Natural killer cell (primary cell): ENCODE results near the gene CRADD. TPM values are rescaled to one million over a fixed set of nuclear protein-coding genes. Genes with fewer than 3 reads are reported as not detected.

Experiments used
- ATAC-seq, 3 donors: fragments of 150-1000 bp in 2 of 3; fragments of 200-7000 bp in 1 of 3; cut with Tn5 transposase; 1 replicate in 1 of 3; 2 replicates in 2 of 3; pipeline ENCODE4 v1.10.0; 2021; ENCODE audit warnings: mild to moderate bottlenecking in 2 of 3, moderate library complexity in 2 of 3
- DNase-seq, 2 donors: peaks; one replicate each; pipeline versions ENCODE4 v3.0.0 to v3.0.0-alpha.2; 2013 to 2021; ENCODE audit warnings: mixed read lengths in 1 of 2
- H3K27ac ChIP-seq: one replicate; pipeline ENCODE4 v1.5.1; 2013; ENCODE audit warnings: mild to moderate bottlenecking, low read length
- H3K27me3 ChIP-seq: one replicate; pipeline ENCODE4 v1.6.1; 2013; ENCODE audit warnings: low read length; ENCODE audit not compliant: control insufficient read depth, insufficient read depth
- H3K36me3 ChIP-seq: one replicate; pipeline ENCODE4 v1.6.1; 2013; ENCODE audit warnings: low read length; ENCODE audit not compliant: control insufficient read depth, insufficient read depth
- H3K4me1 ChIP-seq: one replicate; pipeline ENCODE4 v1.6.1; 2013; ENCODE audit warnings: low read length; ENCODE audit not compliant: control insufficient read depth, insufficient read depth
- H3K4me3 ChIP-seq: one replicate; pipeline ENCODE4 v1.5.1; 2013; ENCODE audit warnings: low read length
- H3K9me3 ChIP-seq: one replicate; pipeline ENCODE4 v1.6.1; 2013; ENCODE audit warnings: low read length; ENCODE audit not compliant: control insufficient read depth, insufficient read depth
- H3K27ac Mint-ChIP-seq, 2 donors: one replicate each; pipeline ENCODE4 v1.8.0; 2022; ENCODE audit warnings: mild to moderate bottlenecking in 2 of 2, mixed read lengths in 2 of 2, moderate library complexity in 1 of 2
- H3K27me3 Mint-ChIP-seq, 2 donors: one replicate each; pipeline ENCODE4 v1.8.0; 2022; ENCODE audit warnings: low read depth in 2 of 2, mixed read lengths in 2 of 2
- H3K36me3 Mint-ChIP-seq: one replicate; pipeline ENCODE4 v1.8.0; 2022; ENCODE audit warnings: mixed read lengths
- H3K4me1 Mint-ChIP-seq, 2 donors: one replicate each; pipeline ENCODE4 v1.8.0; 2022; ENCODE audit warnings: mixed read lengths in 2 of 2
- H3K4me3 Mint-ChIP-seq: one replicate; pipeline ENCODE4 v1.8.0; 2022; ENCODE audit warnings: mild to moderate bottlenecking, moderate library complexity, mixed read lengths
- H3K9me3 Mint-ChIP-seq, 2 donors: one replicate each; pipeline ENCODE4 v1.8.0; 2022; ENCODE audit warnings: mixed read lengths in 2 of 2
- WGBS: methylation state at CpG from one replicate; pipeline ENCODE4 v1.1.7; 2013; ENCODE audit warnings: missing lambda C conversion rate; ENCODE audit not compliant: insufficient coverage; 5-methylcytosine and 5-hydroxymethylcytosine counted together
- intact Hi-C: fragments of 100-400 bp; cut with micrococcal nuclease; formaldehyde crosslinking; loops from one replicate; pipeline ENCODE4 v1.14.2; 2022
- total RNA-seq, 4 donors: library from RNA; stranded (reverse); fragments of 120-200 nt in 1 of 4; gene quantifications; one replicate each; pipeline versions ENCODE4 v1.2.3 to v1.2.4, GENCODE V29; 2013 to 2022
- TF ChIP-seq, protein P1 (sequence below): fragments of 200-600 bp; IDR thresholded peaks from one replicate; pipeline ENCODE4 v1.8.0; 2022; ENCODE audit warnings: antibody characterized with exemption

The CRADD gene
- total RNA-seq, 3 donors from 2014 or later (not counting 1 experiment from before 2014, with no cell fraction given) = 19.1 to 27.5 (median 26.4) TPM

DNA sequence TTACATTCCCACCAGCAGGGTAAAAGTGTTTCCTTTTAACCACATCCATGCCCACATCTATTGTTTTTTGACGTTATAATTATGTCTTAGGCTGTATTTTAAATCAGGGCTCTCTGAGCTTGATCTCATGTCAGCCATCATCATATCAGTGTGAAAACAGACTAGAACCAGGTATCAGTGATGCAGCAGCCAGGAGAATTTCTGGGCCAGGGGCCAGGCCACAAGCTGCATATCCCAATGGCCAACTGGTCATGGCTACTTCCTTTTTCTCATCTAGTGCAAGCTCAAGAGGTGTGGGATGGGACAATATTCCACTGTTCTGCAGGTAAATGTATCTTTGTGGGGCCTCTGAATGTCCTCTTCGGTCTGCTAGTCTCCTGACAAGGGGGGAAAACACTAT lies 125.1 kb downstream of the CRADD start:
- TF ChIP-seq, protein P1, sequence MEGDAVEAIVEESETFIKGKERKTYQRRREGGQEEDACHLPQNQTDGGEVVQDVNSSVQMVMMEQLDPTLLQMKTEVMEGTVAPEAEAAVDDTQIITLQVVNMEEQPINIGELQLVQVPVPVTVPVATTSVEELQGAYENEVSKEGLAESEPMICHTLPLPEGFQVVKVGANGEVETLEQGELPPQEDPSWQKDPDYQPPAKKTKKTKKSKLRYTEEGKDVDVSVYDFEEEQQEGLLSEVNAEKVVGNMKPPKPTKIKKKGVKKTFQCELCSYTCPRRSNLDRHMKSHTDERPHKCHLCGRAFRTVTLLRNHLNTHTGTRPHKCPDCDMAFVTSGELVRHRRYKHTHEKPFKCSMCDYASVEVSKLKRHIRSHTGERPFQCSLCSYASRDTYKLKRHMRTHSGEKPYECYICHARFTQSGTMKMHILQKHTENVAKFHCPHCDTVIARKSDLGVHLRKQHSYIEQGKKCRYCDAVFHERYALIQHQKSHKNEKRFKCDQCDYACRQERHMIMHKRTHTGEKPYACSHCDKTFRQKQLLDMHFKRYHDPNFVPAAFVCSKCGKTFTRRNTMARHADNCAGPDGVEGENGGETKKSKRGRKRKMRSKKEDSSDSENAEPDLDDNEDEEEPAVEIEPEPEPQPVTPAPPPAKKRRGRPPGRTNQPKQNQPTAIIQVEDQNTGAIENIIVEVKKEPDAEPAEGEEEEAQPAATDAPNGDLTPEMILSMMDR = no peak
- ATAC-seq (no peak), DNase-seq (no peak)
- WGBS = 80% methylated on average over 2 of the region's 2 CpGs
- intact Hi-C loops = no loop called here
- H3K27me3 ChIP-seq = no peaks in the 10 kb centered on the region
- no peak overlapping the region for H3K4me3 ChIP-seq
- no peak overlapping the region for H3K27ac ChIP-seq
- H3K4me3 Mint-ChIP-seq = no peak overlapping the region
- H3K4me1 Mint-ChIP-seq = peaks cover 29% of the 10 kb centered on the region in 2 donors
- no peaks in the 10 kb centered on the region for H3K36me3 ChIP-seq
- H3K27ac Mint-ChIP-seq = peak overlapping the region in 1 of 2 donors; percentile 73
- no peaks in the 10 kb centered on the region for H3K9me3 Mint-ChIP-seq
- no peaks in the 10 kb centered on the region for H3K36me3 Mint-ChIP-seq
- H3K27me3 Mint-ChIP-seq = no peaks in the 10 kb centered on the region
- H3K4me1 ChIP-seq = peaks cover 1% of the 10 kb centered on the region
- H3K9me3 ChIP-seq = no peaks in the 10 kb centered on the region

DNA sequence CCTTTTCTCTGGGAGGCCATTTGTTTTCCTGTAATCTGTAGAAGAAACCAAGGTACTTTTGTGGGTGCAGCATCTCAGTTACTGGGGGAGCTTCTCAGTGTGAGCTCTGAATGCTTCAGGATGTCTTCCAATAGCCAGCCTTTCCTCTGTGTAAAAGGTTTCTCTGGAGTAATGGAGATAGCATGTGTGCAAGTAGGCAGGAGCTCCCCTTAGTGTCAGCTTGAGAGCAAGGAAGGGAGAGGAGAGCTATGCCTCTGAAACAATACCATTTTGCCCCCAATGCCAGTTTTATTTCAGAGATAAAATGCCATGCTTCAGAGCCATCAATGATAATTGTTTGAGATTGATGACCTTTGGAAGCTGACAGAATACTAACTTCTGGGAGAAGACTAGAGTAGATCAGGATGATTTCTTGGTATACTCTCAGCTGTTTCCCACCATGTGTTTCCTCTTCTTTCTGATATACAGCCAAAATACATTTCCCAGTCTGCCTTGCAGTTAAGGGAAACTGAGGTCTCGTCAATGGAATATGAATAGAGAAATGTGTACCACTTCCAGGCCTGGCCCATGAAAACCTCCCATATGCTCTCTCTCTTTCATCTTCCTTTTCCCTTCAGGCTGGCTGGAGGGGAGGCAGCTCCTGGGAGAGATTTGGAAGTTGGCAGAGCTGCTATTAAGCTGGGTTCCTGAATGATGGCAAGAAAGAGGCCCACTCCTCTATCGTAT lies 125.7 kb downstream of the CRADD start:
- WGBS = no CpG with 5 or more reads among the region's 2 CpGs
- Histone ChIP-seq H3K27me3 (no peaks in the 10 kb centered on the region), H3K9me3 (no peaks in the 10 kb centered on the region), H3K27ac (no peak overlapping the region), H3K36me3 (no peaks in the 10 kb centered on the region), H3K4me1 (peaks cover 6% of the 10 kb centered on the region), H3K4me3 (no peak overlapping the region)
- Mint-ChIP-seq H3K4me1 (peaks cover 34 to 35% of the 10 kb centered on the region in 2 donors), H3K27me3 (no peaks in the 10 kb centered on the region), H3K36me3 (no peaks in the 10 kb centered on the region), H3K9me3 (no peaks in the 10 kb centered on the region), H3K4me3 (no peak overlapping the region), H3K27ac (peak overlapping the region in 1 of 2 donors; percentile 73)
- ATAC-seq = no peak
- TF ChIP-seq, protein P1 = no peak
- no peak for DNase-seq
- intact Hi-C loops = no loop called here

DNA sequence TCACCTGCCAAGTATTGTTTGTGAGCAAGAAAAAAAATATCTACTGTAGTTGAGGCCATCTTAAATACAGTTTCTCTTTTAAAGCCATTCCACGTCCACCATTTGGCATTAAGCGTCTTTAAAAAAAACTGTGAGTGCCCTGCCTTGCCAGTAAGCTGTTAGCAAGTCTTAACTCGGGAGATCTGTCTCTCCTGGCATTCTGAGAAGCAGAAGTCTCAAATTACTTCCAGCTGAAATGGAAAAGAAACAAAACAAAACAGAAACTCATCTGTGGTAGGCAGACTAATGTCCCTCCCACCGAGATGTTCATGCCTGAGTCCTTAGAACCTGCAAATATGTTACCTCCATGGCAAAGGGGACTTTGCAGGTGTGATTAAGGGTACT lies 126.2 kb downstream of the CRADD start:
- Mint-ChIP-seq H3K36me3 (no peaks in the 10 kb centered on the region), H3K27me3 (no peaks in the 10 kb centered on the region), H3K4me1 (peaks cover 40 to 41% of the 10 kb centered on the region in 2 donors), H3K4me3 (peak overlapping the region; percentile 45), H3K9me3 (no peaks in the 10 kb centered on the region), H3K27ac (peak overlapping the region in 1 of 2 donors; percentile 73)
- H3K4me1 ChIP-seq = peaks cover 6% of the 10 kb centered on the region
- ATAC-seq (no peak), DNase-seq (no peak)
- no peaks in the 10 kb centered on the region for H3K9me3 ChIP-seq
- 34% methylated on average over 4 of the region's 4 CpGs for WGBS
- no peaks in the 10 kb centered on the region for H3K36me3 ChIP-seq
- TF ChIP-seq, protein P1 = no peak
- no peak overlapping the region for H3K27ac ChIP-seq
- intact Hi-C loops = no loop called here
- no peak overlapping the region for H3K4me3 ChIP-seq
- no peaks in the 10 kb centered on the region for H3K27me3 ChIP-seq
